ENCODE data around the gene RNU11. TPM values are rescaled to one million over a fixed set of nuclear protein-coding genes. Genes with fewer than 3 reads are reported as not detected.
A peak's percentile ranks its signal among the peaks of the same experiment; 100 is the strongest.

The RNU11 gene
- total and polyA plus RNA-seq, 7 donors: not detected

DNA sequence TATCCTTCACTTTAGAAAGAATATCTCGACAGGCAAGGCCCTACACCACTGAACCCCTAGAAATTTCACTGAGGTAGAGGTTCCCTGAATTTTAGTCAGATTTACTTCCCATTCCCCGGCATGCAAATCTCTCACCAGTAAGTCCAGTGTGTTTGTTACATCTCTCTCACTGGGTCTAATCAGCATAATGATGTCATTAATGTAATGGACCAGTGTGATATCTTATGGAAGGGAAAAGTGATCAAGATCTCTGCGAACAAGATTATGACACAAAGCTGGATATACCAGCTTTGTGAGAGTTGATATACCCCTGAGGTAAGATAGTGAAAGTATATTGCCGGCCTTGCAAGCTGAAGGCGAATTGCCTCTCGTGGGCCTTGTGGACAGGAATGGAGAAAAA lies 7.9 kb downstream of the RNU11 start:
- no peaks in the 10 kb centered on the region for H3K36me3 ChIP-seq (ENCODE audit: insufficient read depth in 1 of 2, low read depth in 1 of 2)
- intact Hi-C loops (cut with DNase I): no loop called here
- ATAC-seq: peak in 1 of 4 donors; percentile 17
- H3K27me3 ChIP-seq (ENCODE audit: insufficient read depth in 3 of 3, low read length in 2 of 3): no peaks in the 10 kb centered on the region
- no peak overlapping the region for H3K27ac ChIP-seq
- H3K9me3 ChIP-seq: no peaks in the 10 kb centered on the region
- peaks cover 4% of the 10 kb centered on the region for H3K4me1 ChIP-seq
- TF ChIP-seq, protein P1, sequence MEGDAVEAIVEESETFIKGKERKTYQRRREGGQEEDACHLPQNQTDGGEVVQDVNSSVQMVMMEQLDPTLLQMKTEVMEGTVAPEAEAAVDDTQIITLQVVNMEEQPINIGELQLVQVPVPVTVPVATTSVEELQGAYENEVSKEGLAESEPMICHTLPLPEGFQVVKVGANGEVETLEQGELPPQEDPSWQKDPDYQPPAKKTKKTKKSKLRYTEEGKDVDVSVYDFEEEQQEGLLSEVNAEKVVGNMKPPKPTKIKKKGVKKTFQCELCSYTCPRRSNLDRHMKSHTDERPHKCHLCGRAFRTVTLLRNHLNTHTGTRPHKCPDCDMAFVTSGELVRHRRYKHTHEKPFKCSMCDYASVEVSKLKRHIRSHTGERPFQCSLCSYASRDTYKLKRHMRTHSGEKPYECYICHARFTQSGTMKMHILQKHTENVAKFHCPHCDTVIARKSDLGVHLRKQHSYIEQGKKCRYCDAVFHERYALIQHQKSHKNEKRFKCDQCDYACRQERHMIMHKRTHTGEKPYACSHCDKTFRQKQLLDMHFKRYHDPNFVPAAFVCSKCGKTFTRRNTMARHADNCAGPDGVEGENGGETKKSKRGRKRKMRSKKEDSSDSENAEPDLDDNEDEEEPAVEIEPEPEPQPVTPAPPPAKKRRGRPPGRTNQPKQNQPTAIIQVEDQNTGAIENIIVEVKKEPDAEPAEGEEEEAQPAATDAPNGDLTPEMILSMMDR (IDR thresholded peaks at IDR 0.05): no peak
- no peak overlapping the region for H3K4me3 ChIP-seq
- DNase-seq: no peak
- WGBS, 3 donors: 90 to 93% (median 90%) methylated on average over 6 of the region's 6 CpGs

DNA sequence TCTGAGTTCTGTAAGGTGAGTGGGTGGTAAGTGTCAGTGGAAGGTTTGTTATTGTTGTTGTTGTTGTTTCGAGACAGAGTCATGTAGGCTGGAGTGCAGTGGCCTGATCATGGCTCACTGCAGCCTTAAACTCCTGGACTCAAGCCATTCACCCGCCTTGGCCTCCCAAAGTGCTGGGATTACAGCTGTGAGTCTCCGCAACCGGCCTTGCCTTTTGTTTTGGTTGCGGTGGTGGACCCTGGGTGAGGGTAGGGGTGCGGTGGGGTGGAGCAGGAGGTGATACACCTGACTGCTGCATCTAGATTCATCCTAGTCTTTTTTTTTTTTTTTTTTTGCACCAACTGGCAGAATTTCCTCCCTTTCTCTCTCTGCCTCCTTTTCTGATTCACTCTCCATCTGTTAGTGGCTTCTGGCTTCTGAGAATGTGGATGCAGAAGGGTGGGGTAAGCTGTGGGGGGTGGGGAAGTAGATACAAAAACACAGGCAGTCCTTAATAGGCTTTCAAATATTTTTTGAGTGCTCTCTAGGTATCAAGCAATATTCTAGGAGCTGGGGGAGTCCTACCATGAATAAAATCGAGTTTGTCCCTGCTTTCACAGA lies 15.6 kb downstream of the RNU11 start:
- Histone ChIP-seq H3K9me3 (no peaks in the 10 kb centered on the region), H3K4me1 (peaks cover 5% of the 10 kb centered on the region), H3K27me3 (ENCODE audit: insufficient read depth in 3 of 3, low read length in 2 of 3) (no peaks in the 10 kb centered on the region), H3K27ac (no peak overlapping the region), H3K36me3 (ENCODE audit: insufficient read depth in 1 of 2, low read depth in 1 of 2) (no peaks in the 10 kb centered on the region), H3K4me3 (no peak overlapping the region)
- intact Hi-C loops (cut with DNase I): no loop called here
- ATAC-seq (no peak), DNase-seq (no peak)
- WGBS, 3 donors: 64 to 70% (median 70%) methylated on average over 7 of the region's 7 CpGs
- TF ChIP-seq, protein P1 (IDR thresholded peaks at IDR 0.05): no peak

DNA sequence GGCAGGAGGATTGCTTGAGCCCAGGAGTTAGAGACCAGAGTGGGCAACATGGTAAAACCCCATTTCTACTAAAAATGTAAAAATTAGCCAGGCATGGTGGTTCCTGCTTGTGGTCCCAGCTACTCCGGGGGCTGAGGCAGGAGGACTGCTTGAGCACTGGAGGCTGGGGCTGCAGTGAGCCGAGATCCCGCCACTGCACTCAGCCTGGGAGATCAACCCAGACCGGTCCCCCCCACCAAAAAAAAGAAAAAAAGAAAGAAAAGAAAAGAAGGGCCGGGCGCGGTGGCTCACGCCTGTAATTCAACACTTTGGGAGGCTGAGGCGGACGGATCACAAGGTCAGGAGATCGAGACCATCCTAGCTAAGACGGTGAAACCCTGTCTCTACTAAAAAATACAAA lies 18.4 kb downstream of the RNU11 start:
- H3K27me3 ChIP-seq (ENCODE audit: insufficient read depth in 3 of 3, low read length in 2 of 3): no peaks in the 10 kb centered on the region
- H3K9me3 ChIP-seq: no peaks in the 10 kb centered on the region
- no peaks in the 10 kb centered on the region for H3K36me3 ChIP-seq (ENCODE audit: insufficient read depth in 1 of 2, low read depth in 1 of 2)
- DNase-seq (no peak), ATAC-seq (no peak)
- intact Hi-C loops (cut with DNase I): no loop called here
- WGBS, 3 donors: 95 to 97% (median 96%) methylated on average over 12 of the region's 12 CpGs
- TF ChIP-seq, protein P1 (IDR thresholded peaks at IDR 0.05): no peak
- H3K27ac ChIP-seq: no peak overlapping the region
- H3K4me3 ChIP-seq: no peak overlapping the region
- peaks cover 5% of the 10 kb centered on the region for H3K4me1 ChIP-seq

DNA sequence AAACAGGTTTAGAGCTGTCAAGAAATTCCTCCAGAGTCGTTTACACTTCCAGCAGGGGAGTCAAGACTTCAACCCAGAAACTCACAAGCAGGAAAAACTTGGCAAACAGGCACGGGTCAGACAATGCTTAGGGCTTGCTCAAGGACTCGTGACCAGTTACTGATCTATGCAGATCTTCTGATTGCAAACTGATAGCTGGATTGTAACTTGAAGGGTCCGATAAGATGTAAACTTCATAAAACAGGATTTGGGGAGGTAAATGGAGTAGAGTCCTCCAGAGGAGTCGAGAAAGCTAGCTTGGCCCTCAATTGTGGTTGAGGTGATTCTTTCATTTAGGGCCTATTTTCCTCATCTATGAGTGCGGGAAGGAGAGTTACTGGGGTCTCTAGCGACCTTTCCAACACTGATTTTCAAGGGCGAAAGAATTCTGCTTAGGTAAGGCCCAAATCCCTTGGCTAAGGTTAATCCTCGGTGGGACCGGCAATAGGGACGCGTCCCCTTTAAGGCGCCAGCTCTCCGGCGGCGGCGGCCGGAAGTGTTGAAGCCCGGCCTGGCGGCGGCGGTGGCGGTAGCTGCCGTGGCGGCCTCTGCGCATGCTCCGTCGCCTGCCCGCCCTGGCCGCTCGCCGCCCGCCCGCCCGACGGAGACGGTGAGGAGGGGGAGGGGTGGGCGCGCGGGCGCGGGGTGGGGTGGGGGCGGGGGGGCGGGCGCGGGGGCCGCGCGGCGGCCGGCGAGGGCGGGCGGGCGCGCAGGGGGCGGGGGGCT lies 20.0 kb downstream of the RNU11 start, which contains the start of gene GMEB1:
Gene GMEB1, plus strand, starts transcription at position 594 of the 765 bp plus-strand sequence. CDS start 14,829 bp downstream, outside the sequence.
- Histone ChIP-seq H3K4me1 (peaks cover 5% of the 10 kb centered on the region), H3K27me3 (ENCODE audit: insufficient read depth in 3 of 3, low read length in 2 of 3) (no peaks in the 10 kb centered on the region), H3K4me3 (peak within 1 kb of the TSS; percentile 82), H3K9me3 (no peaks in the 10 kb centered on the region), H3K27ac (peak within 1 kb of the TSS; percentile 99), H3K36me3 (ENCODE audit: insufficient read depth in 1 of 2, low read depth in 1 of 2) (no peaks in the 10 kb centered on the region)
- WGBS, 3 donors: 1 to 2% (median 1%) methylated on average over 18 to 50 of the region's 57 CpGs
- DNase-seq (peak; percentile 87 to 95), ATAC-seq (peak; percentile 91 to 95 (median 94))
- TF ChIP-seq, protein P1 (IDR thresholded peaks at IDR 0.05): no peak
- intact Hi-C loops (cut with DNase I): loop anchor here in 1 of 2 donors (2.0 kb wide), 1 partner anchor 20 kb away; the partner anchor contains the start of gene RNU11

Measured in psoas muscle (tissue), 8 donors.